AG09319 (cell line): Measurements from ENCODE around the gene TOGARAM2.

Experiments
- DNase-seq: peaks from one replicate; pipeline ENCODE4 v3.0.0-alpha.2; 2010; ENCODE audit warnings: low read depth; ENCODE audit errors: extremely low read depth
- TF ChIP-seq, protein P1 (sequence below): IDR thresholded peaks from 2 replicates; pipeline ENCODE4 v1.5.1; 2011; ENCODE audit warnings: low read depth, mild to moderate bottlenecking, inconsistent platforms, low read length, moderate library complexity

Gene TOGARAM2

DNA sequence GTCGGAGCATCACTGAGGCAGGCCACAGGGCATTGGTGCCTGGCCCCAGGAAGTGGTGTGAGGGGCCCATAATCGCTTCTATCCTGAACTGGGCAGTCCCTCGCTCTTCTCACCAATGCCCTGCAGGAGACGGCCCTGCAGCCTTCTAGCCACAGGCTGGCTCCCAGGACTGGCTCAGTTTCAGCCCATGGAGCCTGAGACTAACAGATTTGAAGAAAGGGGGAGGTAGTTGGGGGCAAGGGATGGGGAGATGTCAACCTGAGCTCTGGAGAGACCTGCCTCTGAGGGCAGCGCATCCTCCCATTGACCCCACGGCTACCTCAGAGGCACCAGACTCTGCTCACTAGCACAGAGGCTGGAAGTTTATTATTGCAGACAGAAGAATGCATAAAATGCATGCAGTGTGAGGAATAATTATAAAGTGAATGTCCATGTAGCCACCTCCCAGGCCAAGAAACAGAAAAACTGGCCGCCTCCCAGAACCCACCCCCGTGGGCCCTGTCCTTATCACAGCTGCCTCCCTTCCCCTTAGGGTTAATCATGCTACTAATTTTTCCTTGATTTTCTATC is 1.4 kb downstream of the TOGARAM2 start:
- TF ChIP-seq, protein P1, sequence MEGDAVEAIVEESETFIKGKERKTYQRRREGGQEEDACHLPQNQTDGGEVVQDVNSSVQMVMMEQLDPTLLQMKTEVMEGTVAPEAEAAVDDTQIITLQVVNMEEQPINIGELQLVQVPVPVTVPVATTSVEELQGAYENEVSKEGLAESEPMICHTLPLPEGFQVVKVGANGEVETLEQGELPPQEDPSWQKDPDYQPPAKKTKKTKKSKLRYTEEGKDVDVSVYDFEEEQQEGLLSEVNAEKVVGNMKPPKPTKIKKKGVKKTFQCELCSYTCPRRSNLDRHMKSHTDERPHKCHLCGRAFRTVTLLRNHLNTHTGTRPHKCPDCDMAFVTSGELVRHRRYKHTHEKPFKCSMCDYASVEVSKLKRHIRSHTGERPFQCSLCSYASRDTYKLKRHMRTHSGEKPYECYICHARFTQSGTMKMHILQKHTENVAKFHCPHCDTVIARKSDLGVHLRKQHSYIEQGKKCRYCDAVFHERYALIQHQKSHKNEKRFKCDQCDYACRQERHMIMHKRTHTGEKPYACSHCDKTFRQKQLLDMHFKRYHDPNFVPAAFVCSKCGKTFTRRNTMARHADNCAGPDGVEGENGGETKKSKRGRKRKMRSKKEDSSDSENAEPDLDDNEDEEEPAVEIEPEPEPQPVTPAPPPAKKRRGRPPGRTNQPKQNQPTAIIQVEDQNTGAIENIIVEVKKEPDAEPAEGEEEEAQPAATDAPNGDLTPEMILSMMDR: no peak
- no peak for DNase-seq

DNA sequence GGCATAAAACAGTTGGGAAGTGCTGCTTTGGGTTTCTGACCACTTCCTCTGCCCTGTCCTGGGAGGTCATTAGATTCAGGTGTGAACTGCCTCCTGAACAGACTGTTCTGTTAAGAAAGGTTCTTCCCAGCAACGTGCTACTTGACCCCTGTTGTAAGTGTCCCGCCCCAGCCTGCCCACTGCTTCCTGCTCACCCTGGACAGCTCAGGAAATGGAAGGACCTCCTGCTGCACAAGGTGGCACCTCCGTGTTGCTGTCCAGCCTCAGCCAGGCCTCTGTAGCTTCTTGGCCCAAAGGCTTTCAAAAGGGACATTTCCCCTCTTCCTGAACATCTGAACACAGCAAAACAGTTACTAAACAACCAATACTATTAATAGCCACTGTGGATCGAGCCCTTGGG is 5.3 kb downstream of the TOGARAM2 start:
- no peak for DNase-seq
- TF ChIP-seq, protein P1: no peak

DNA sequence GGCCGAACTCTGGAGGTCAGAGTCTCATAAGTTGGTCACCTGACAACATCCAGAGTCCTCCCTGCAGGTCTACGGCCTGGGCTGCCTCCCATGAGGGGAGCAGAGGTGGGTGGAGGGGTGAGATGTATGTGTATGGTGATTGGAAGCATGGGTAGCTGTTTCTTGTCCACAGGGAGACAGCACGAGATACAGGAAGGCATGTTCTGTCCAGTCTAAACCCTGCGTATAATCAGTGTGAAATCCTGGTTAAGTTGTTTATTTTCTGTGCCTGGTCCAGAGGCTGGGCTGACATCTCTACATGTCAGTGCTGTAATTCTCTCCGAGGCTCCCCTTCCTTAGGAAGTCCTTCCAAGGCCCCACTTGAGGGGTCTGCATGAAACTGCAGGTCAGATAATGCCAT is 8.9 kb downstream of the TOGARAM2 start:
- DNase-seq: no peak
- TF ChIP-seq, protein P1: no peak

DNA sequence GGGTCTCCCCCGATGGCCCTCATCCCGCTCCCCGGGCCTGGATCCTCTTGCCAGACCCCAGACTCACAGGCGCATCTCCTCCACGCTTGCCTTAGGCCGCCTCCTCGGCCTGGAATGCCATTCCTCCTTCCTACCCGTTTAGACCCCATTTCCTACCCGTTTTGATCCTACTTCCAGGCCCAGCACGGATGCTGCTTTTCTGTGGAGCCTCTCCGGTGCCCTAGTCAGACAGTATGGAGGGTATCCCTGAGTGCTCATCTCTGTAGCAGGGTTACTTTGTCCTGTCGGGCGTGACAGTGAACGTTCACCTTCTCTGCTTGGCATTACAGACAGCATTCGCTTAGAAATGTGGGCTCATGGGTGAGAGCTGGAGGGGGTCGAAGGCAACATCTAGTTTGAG is 9.3 kb downstream of the TOGARAM2 start:
- TF ChIP-seq, protein P1: no peak
- DNase-seq: no peak

DNA sequence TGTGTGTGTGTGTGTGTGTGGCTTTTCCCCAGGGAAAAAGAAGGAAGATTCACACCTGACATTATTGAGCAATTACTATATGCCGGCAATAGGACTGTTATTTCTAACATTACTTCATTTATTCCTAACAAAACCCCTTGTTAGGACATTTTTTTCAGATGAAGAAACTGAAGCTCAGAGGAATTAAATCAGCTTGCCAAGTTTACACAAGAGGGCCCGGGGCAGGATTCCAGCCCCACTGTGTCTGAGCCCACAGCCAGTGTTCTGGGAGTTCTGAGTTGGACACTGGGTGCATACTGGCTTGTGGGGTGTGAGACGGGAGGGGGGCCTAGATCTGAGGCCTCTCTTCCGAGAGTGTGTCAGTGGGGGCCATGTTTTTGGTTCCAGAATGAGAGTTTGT is 9.9 kb downstream of the TOGARAM2 start:
- peak; percentile 15 for DNase-seq

DNA sequence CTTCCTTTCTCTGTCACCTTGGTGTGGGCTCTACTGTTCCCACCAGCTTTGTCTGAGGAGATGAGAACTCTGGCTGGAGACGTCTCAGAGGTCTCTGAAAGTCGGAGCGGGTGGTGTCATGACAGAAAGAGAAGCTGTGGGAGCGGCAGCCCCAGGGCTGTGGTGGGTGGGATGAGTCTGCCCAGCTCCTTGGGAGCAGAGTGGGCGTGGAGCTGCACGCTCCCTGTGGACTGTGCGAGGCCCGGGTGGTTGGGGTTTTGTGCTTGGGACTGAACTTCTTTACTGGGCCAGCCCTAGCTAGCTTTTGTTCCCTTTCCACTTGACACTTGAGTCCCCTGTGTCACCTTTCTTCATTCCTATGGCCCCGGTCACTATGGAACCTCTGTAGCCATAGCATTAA is 10.4 kb downstream of the TOGARAM2 start:
- TF ChIP-seq, protein P1: no peak
- DNase-seq: no peak

More for the DNA sequence above, 9.9 kb downstream of the TOGARAM2 start:
- TF ChIP-seq, protein P1: no peak

DNA sequence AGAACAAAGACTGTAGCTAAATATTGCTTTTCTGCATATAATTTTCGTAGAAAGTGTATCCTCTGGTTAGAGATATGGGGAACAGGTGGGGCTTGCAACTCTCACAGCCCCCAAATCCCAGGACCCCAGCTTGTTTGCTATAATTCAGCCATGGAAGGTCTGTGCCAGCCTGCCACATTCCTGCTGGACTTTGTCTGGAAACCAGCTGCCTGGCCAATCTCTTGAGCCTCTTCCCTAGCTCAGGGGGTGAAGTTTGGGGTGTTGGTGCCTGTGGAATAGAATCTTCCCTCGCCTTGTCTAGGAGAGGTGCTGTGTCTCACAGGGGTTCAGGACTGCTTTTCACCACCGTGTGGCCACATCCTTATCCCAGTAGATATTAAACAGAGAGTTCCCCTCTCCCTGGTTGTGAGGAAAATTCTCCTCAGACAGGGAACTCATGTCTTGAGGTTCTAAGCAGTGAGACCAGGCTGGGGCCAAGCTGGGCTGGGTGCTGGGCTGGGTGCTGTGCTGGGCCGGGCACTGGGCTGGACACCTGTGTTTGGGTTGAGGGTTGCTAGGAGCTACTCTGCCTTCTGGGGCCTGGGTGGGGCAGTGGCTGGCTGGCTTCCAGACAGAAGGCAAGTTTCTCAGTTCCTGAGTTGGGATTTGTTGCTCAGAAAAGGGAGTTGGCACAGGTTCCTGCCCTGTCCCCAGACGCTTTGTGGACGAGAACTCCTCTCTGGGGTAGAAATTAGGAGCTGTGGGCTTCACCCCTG is 12.3 kb downstream of the TOGARAM2 start:
- no peak for DNase-seq
- TF ChIP-seq, protein P1: no peak
